Stimulated activated CD8-positive, alpha-beta memory T cell treated with anti-CD3 and anti-CD28 coated beads, Interleukin-7, amount 100 ng/mL, for 48 hours (primary cell): Measurements from ENCODE around the gene CSNK2B.

Experiments
- DNase-seq, 2 donors: peaks; one replicate each; pipeline ENCODE4 v3.0.0-alpha.2; 2020; ENCODE audit warnings: low read depth in 1 of 2; ENCODE audit errors: extremely low read depth in 1 of 2

CSNK2B gene

DNA sequence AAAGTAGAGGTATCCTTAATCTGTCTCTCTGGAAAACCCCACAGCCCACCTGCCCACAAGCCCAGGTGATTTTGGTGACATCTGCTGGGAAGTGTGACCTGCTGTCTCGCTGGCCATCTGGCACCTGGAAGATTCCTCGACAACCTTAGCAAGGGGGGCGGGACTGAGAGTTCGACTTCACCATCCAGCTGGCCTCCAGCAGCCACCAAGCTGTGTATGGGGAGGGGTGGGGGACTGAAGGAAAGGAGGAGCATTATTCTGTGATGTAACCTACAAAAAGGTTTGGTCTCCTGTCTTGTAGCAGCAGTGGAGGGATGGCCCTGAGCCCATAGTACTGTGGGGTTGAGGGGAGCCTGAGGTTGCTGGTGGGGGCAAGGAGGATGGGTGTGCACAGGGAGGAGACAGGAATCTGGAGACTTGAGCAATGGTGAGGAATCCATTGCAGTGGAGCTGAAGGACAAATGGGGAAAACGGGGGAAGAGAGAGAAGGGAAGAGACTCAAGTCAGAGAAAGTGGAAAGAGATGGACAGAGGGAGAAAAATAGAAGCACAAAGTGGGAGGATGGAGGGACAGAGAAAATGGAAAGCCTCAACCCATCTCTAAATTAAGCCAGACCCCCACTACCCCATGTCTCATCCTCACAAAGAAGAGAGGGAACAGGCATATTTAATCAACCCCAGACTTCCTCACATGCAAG lies 44.8 kb downstream of the CSNK2B start:
- DNase-seq, result no peak

DNA sequence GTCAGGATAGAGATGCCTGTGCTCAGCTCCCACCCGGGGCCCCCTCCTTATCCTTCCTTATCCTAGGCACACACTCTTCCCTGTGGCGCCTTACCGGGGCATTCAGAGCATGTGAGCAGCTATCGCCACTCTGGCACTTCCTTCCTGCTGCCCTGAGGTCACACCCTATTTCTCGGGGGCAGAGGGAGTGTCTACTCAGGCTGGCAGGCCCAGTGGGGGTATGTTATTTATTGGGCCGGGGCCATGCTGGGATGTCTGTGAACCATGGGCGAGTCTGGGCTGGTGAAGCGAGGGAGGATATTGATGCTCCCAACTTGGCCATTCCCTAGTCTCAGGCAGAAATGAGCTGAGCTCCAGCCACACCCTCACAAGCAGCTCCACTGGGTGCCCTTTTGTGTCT lies 45.4 kb downstream of the CSNK2B start:
- no peak for DNase-seq

DNA sequence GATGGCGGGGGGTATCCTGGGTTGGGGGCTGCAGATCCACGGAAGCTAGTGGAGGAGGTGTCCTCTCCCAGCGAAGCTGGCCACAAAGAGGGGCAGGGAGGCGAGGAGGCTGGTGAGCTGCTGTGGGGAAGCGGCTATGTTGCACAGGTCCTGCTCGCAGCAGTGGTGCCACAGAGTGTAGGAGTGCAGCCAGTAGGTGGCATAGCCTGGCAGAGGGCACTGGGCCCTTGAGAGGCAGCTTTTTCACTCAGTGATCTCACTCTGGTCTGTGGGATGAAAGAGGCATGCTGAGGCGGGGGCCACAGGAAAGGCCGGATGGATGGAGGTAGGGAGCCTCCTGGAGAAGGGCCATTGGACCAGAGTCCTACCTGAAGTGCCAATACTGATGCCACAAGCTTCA lies 46.4 kb downstream of the CSNK2B start:
- no peak for DNase-seq

DNA sequence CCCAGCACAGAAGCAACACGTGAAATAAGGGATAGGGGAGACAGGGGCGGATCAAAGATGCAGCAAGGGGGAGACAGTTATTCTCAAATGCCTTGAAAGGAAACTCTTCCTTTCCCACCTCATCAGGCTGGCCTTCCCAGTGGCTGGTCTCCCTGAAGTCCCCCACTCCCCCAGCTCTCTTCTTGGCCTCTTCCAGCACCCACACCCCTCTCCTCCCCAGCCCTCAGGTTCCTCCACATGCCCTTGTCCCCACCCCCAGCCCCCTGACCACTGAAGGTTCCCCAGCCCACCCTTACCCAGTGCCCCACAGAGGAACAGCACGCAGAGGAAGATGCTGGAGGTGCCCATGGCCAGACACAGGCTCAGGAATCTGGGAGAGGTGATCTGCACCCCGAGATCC lies 47.6 kb downstream of the CSNK2B start:
- DNase-seq, result no peak

DNA sequence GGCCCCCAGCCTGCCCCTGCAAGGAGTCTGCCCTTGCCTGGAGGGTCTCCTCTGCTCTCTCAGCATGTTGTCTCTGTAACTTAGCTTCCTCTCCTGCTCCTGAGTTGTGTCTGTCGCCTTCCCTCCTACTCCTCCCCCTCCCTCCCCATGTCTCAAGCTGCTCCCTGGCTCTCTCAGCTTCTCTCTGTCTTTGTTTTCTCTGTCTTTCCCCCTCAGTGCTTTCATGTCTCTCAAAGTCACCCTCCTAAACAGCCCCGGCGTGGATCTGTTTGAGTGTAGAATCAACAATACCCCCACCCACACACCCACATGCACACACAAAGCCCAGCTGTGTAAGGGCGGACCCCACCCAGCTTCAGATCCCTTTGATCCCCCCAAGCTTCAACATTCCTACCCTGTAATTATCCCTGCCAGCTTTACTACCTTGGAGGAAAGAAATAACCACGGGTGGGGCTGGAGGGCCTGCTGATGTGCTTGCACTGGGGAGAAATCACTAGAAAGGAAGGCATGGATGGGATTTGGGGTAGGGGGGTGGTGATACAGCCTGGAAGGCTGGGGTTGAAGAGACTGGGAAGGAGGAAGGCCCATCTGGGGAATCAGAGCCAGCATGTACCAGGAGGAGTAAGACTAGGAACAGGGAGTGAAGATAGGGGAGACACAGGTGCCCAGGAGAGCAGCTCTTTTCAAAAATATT lies 48.3 kb downstream of the CSNK2B start:
- no peak for DNase-seq

DNA sequence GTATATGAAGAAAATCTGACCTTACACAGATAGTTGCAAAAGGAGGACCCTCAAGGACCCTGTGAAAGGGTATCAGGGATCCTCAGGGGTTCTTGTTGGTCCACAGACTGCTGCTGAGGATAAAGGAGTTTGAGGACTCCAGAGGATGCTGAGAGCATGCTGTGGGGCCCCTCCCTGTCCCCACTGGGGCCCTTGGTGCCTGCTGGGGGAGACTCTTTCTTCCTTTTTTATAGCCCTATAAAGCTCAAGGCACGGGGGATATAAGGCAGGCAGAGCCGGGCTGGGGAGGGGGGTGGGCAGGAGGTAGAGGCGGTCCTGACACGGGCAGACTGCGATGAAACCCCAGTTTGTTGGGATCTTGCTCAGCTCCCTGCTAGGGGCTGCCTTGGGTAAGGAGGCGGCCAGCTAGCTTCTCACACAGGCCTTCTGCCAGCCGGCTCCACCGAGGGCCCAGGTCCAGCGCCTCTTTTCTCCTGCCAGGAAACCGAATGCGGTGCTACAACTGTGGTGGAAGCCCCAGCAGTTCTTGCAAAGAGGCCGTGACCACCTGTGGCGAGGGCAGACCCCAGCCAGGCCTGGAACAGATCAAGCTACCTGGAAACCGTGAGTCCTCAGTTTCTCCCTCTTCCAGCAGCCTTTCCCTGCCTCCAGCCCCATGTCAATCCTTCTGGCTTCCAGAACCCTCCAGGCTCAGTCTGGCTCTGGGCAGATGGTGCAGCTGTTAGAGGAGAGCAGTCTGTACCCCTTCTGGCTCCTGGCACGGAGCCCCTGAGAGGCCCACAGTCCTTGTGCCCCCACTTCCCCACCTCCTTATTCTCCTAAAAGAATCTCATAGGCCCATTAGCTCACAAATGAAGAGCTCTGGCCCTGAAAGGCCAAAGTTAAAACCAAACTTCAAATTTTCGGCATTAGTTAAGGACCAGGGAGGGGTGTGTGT lies 49.4 kb downstream of the CSNK2B start, which contains the start of gene LY6G6D:
LY6G6D (plus strand) TSS at position 327 of the 937 bp plus-strand sequence; CDS start at position 335, 8 bp downstream.
- DNase-seq, result no peak

DNA sequence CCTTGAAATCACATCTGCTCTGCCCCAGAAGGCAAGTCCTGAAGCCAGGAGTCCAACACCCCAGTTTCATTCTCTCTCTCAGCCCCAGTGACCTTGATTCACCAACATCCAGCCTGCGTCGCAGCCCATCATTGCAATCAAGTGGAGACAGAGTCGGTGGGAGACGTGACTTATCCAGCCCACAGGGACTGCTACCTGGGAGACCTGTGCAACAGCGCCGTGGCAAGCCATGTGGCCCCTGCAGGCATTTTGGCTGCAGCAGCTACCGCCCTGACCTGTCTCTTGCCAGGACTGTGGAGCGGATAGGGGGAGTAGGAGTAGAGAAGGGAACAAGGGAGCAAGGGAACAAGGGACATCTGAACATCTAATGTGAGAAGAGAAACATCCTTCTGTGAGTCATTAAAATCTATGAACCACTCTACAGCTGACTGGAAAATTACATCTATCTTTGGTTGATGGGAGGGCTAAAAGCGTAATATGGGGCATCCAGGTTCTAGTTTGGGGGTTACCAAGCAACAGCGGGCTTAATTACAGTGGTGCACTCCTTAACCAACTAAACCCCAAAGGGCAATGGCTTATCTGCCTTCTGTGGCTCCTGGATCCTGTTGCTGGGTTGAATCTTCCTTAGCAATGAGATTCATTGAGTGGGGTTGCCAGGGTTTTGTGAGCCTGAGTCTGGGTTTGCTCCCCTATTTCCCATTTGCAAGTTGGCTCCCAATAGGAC lies 51.8 kb downstream of the CSNK2B start:
- DNase-seq, result no peak

DNA sequence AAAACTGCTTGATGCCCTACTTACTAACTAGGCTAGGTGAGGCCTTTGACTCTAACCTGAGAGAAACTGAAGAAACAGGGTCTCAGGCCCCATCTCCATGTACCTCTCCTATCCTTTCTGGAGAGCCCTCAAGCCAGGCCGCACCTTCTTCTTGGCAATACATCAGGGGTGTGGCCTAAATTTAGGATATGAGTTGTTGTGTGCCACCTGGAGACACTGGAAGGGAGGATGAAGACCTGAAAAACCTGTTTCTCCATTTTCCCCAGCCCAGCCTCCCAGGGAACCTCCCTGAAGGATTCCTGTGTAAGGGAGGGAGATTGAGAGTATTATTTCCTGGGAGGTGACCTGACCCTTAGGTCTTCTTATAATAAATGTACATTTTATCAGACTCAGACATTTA lies 52.4 kb downstream of the CSNK2B start:
- no peak for DNase-seq

DNA sequence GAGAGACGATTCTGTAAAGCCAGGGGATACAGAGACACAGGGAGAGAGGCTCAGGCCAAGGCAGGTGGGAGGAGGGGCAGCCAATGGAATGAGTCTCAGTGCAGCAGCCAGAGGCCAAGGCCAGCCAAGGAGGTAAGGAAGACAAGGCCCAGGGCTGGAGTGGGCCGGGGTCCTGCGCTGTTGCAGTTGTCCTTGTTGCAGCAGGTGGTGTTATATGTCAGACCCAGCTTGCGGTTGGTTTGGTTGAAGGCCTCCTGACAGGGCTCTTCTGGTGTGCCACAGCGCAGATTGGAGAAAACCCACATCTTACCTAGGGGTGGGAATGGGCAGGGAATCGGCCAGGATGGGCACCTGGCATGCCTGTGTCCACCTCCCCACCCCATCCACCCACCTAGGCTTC lies 53.1 kb downstream of the CSNK2B start:
- no peak for DNase-seq
